HG02642 (cell line): ENCODE data around the gene MAGI3.
"Not testable (repeated sequence)": the region's sequence is repeated elsewhere in the genome, so short reads cannot be mapped to it uniquely, and the experiment has no call there.

Experiments
- ATAC-seq: cut with Tn5 transposase; IDR thresholded peaks from one replicate; pipeline ENCODE4 v1.9.1; 2021; ENCODE audit warnings: mild to moderate bottlenecking; ENCODE audit not compliant: unreplicated experiment, poor library complexity

Gene MAGI3

DNA sequence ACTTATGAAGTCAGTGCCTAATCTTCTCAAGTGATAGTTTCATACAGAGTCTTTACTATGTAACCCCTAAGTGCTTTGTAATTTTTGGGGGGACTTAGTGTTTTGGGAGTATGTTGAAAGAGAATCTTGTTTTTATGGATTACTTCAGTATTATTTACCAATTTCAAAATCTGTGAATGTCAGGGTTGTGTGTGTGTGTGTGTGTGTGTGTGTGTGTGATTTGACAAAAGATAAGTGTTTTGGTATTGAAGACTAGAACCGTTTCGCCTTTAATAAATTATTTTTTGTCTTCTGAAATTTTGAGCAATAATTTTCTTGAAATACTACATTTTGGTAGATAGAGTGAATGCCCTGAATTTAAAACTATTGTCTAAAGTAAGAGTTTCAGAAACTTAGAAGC, 5.8 kb downstream of the MAGI3 start:
- no peak for ATAC-seq

DNA sequence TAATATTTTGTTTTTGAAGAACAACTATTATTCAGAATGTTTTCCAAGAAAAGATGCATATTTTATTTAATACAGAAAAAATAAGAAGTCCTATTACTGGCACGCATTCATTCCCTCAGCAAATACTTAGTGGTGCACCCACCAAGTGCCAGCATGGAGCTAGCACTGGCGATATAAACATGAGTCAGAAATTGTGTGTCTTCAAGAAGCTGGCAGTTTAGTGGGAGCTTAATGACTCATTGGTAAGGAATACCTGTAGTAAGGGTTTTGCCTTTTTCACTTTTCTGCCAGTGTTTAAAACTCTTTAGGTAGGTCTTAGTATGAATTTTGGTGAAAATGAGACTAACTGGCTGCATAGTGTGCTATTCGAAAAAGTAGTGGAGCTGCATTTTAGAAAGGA, 6.3 kb downstream of the MAGI3 start:
- ATAC-seq = no peak

GRCh38 chr1:113399062-113399583, 8.8 kb downstream of the MAGI3 start:
- ATAC-seq = no peak

DNA sequence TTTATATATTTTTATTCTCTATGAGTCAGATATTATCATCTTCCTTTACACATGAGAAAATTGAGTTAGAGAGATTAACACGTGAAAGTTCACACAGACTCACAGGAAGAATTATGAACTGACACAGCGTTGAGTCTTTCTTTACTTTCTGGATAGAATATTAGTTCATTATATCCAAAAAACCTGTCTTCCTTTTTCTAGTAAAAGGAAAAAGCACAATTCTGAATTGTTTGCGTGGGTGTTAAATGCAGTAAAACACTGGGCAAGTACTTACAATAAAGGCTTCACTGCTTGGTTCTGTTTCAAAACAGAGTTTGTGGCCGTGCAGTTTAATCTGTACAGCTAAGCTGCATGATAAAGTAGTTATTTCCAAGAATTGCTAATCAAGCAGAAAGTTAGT, 10.8 kb downstream of the MAGI3 start:
- no peak for ATAC-seq

DNA sequence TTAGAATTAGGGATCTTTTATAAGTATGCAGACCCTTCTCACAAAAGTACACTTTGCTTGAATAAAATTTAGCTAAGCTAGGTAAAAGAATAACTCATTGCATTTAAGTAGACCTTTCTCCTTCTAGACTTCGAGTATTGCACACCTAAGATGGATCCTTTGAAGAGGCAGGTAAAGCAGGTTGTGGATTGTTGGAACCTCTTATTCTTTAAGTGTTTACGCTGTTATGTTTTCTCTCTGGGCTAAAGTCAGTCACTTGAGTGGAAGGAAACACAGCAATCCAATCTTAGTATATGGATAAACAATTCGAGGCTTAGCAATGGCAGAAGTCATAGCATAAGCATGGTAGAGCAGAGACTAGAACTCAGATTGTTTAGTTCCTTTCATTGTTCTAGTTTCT, 11.4 kb downstream of the MAGI3 start:
- no peak for ATAC-seq

DNA sequence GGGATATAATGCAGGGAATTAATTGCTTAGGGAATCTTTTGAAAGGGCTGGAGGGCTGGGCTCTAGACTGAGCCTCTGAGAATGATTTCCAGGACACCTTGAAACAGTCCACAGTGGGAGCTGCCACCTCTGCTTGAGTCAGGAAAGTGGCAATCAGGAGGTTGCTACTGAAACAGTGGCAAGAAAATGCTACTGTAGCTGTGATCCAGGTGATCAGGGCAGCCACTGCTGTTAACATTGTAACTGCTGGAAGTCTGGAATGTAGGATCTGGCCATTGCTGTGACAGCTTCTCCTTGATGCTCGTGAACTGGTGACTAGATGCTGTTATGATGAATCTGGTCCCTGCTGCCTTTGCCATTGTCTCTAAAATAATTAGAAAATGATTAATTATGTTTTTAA, 12.8 kb downstream of the MAGI3 start:
- ATAC-seq = no peak

GRCh38 chr1:113405573-113405972, 15.3 kb downstream of the MAGI3 start:
- ATAC-seq = no peak

DNA sequence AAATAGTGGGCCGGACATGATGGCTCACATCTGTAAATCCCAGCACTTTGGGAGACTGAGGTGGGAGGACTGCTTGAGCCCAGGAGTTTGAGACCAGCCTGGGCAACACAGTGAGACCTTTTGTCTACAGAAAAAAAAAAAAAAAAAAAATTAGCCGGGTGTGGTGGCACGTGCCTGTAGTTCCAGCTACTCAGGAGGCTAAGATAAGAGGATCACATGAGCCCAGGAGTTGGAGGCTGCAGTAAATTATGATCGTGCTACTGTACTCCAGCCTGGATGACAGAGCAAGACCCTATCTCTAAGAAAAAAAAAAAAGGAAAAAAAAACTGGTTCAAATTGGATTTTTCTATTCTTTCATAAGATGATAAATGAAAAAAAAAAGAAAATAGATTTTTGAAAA, 15.8 kb downstream of the MAGI3 start:
- ATAC-seq = not testable (repeated sequence)

DNA sequence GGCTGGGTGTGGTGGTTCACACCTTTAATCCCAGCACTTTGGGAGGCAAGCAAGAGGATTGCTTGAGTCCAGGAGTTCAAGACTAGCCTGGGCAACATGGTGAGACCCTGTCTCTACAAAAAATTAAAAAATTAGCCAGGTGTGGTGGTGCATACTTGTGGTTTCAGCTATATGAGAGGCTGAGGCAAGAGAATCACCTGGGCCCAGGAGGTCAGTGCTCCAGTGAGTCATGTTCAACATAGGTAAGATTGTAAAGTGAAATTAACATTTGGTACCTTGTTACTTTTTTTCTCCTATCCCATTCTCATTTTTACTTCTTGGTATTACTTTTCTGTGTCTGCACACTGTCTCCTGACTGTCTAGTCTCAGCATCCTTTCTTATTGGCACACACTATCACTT, 19.0 kb downstream of the MAGI3 start:
- no peak for ATAC-seq

- not testable (repeated sequence) for ATAC-seq
Measured at GRCh38 chr1:113412020-113412419, 21.7 kb downstream of the MAGI3 start.

DNA sequence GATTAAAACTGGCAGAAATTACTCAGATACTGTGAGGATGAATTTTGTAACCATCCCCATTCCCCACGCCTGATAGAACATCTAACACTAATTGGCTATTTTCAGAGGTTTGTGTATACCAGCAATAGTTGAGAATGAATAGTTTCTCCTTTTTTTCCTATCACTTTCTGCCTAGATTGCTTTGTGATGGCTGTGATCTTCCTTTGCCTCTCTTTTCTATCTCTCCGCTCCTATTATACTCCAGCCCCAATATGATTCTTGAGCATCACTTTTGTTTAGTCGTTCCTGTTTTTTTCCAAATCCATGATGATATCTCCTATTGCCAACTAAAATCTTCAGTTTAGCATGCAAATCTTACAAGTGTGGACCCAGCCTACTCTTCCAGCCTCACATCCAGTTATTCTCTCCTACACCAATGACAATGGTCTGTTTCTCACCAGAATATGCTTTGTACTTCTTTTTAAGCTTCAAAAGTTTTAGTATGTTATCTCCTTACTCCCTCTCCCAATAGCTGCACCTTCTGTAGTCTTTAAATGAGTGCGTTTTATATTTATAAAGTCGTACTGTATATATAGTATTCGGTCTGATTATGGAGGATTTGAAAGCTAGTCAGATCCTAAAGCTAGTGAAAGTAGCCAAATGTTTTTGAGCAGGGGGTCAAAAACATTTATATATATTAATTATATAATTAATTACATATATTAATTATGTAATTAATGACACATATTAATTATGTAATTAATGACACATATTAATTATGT, 25.2 kb downstream of the MAGI3 start:
- ATAC-seq = no peak

- not testable (repeated sequence) for ATAC-seq
Measured at GRCh38 chr1:113416071-113416470, 25.8 kb downstream of the MAGI3 start.

DNA sequence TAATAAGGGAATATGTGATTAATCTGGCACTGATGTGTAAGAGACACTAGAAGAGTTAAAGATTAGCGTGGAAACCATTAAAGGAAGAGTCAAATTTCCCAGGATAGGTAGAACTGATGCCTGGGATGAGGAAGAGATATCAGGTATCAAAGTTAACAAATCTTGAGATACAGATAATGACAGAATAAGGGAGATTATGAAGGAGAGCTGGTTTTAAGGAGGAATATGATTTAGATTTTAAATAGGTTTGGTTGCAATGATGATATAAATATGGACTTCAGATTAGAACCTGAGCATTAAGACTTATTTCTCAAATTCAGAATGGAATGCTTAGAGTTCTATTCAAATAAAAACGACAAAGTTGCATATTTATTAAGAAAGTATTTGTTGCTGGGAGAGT, 26.2 kb downstream of the MAGI3 start:
- no peak for ATAC-seq

GRCh38 chr1:113422315-113423068, 32.2 kb downstream of the MAGI3 start:
- ATAC-seq = no peak

DNA sequence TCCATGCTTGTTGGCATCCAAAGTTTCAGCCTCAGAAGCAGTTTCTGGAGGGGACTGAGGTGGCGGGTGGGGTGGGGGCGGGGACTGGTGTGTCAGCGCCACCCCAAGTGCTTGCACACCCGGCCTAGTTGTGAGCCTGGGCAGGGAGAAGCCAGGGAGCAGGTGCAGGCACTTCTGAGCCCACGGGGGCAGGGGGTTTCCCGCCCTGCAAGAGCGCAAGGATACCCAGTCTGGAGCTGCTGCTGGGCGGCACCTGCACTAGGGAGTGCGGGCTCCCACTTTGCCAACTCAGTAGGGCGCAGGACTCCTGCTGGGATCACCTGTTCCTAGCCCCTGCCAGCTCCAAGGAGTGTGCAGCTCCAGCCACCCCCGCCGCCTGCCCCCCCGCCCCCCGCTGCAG, 33.5 kb downstream of the MAGI3 start:
- no peak for ATAC-seq

DNA sequence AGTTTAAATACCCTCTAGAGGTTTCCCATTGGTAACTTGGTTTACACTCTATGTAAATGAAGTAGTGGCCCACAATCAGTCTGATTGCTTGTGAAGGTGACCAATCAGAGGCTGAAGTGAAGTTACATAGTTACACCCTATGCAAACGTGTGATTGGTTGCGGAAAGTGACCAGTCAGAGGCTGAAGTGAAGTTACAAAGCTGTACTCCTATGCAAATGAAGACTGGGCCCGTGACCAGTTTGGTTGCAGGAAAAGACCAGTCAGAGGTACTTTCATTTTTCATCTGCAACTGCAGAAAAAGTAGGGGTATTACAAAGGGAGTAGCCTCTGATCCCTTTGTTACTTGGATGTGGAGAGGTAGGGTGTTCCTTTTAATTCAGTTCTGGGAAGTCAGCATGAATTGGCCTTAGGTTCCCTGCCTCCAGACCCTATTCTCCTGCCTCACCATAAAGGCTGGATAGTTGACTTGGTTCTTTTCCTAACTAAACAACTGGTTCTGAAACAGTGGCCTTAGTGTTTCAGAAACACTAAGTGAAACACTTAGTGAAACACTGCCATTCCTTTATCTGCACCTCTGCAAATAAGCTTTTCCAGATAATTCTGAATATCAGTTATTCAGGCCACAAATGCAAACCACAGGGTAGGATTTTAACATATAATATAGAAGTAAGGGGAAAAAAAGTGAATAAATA, 39.3 kb downstream of the MAGI3 start:
- no peak for ATAC-seq

DNA sequence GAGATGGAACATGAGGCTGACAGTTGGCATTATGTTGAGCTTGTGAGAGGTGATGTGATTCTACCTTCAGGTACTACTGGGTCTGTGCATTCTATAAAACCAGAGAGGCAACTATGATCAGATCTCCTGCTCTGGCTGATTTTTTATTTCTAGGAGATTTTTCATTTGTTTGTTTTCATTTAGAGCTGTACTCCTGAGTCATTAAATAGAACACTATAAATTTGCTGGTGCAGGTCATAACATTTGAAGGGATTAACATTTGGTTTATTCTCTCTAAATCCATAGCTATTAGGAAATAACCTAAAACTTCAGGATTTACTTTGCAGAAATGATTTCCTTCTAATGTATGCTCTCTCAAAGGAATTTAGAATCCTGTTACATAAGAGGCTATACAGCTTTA, 42.9 kb downstream of the MAGI3 start:
- ATAC-seq = no peak

DNA sequence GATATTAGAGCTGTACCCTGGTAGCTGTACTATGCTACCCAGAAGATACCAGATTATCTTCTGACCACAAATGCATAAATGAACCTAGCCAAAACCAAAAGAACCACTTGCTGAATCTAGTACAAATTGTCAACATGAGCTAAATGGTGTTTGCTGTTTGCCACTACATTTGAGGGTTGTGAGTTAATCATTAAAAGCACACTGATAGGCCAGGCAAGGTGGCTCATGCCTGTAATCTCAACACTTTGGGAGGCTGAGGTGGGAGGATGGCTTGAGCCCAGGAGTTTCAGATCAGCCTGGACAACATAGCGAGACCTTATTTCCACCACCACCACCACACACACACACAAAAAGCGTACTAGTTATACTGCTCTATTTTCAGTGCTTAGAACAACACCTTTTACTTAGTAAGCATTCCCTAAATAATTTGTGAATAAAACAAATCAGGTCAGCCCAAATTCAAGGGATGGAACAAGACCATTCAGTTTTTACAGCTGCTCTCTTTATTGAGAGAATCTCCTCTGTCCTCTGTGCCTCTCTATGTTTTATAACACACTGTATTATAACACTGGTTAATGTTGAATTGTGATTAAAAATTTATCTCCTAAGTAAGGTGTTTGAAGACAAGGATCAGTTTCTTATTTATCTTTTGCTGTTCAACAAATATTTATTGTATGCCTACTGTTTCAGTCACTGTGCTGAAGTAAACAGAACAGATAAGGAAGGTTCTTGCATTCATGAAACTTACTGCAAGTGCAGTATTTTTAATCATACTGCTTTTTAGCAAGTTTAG, 44.0 kb downstream of the MAGI3 start:
- no peak for ATAC-seq

DNA sequence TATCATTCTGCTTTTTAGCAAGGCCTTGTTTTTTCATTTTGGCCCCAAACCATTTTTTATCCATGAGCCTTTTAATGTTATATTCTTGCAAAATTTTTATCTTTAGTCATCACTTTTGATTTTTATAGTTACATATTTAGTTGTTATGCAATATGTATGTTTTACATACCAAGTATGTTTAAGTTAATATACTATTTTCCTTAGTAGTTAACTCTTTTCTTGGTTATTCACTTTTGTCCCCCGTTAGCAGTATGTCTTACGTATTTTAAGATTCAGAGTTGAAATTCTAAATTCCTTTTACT, 44.5 kb downstream of the MAGI3 start:
- no peak for ATAC-seq

GRCh38 chr1:113437554-113438341, 47.4 kb downstream of the MAGI3 start:
- ATAC-seq = no peak
